IMR-90 (cell line): ENCODE results near the gene PARK7. TPM values are rescaled to one million over a fixed set of nuclear protein-coding genes. Genes with fewer than 3 reads are reported as not detected.

ENCODE experiments used
- ATAC-seq: fragments of 200-7000 bp; cut with Tn5 transposase; 2 replicates; pipeline ENCODE4 v1.9.1; 2020; ENCODE audit warnings: low read depth, mild to moderate bottlenecking, moderate library complexity
- BruUV-seq: library from RNA; stranded (reverse); fragments of 400-500 nt; replicated peaks from 2 replicates; lab custom pipeline; 2021; lab: Mats Ljungman, UMichigan
- CTCF ChIA-PET: fragments of 300-600 bp; formaldehyde crosslinking; extraction: SDS; loops from one replicate; lab custom pipeline; 2021; ENCODE audit warnings: antibody characterized with exemption; lab: Yijun Ruan, JAX
- POLR2A ChIA-PET: fragments of 300-600 bp; sonication (Branson Sonifier 250); formaldehyde crosslinking; loops from one replicate; lab custom pipeline; 2022; ENCODE audit warnings: antibody characterized with exemption; ENCODE audit not compliant: unreplicated experiment; lab: Charles Lee
- DNase-seq: peaks from one replicate; pipeline ENCODE4 v3.0.0; 2013
- H2AFZ ChIP-seq: replicated peaks from 2 replicates; pipeline ENCODE3; 2013; ENCODE audit warnings: low read length, mild to moderate bottlenecking; ENCODE audit not compliant: poor library complexity
- H2AK5ac ChIP-seq: 2 replicates; pipeline ENCODE4 v1.6.1; 2013; ENCODE audit warnings: low read depth, low read length, inconsistent platforms
- H2AK9ac ChIP-seq: replicated peaks from 2 replicates; pipeline ENCODE3; 2013; ENCODE audit warnings: mild to moderate bottlenecking, low read depth, low read length, moderate library complexity; ENCODE audit not compliant: poor library complexity
- H2BK120ac ChIP-seq: 2 replicates; pipeline ENCODE4 v1.6.1; 2013; ENCODE audit warnings: low read depth, low read length, inconsistent platforms
- H2BK15ac ChIP-seq: 3 replicates; pipeline ENCODE4 v1.6.1; 2013; ENCODE audit warnings: low read depth, low read length, inconsistent platforms
- H2BK20ac ChIP-seq: 2 replicates; pipeline ENCODE4 v1.6.1; 2013; ENCODE audit warnings: low read depth, mild to moderate bottlenecking, inconsistent platforms, low read length, moderate library complexity
- H2BK5ac ChIP-seq: 2 replicates; pipeline ENCODE4 v1.6.1; 2013; ENCODE audit warnings: mild to moderate bottlenecking, low read depth, low read length, inconsistent platforms; ENCODE audit not compliant: poor library complexity, severe bottlenecking
- H3K14ac ChIP-seq: replicated peaks from 2 replicates; pipeline ENCODE4 v1.6.1; 2013; ENCODE audit warnings: low read depth, low read length, inconsistent platforms
- H3K18ac ChIP-seq: 2 replicates; pipeline ENCODE4 v1.6.1; 2013; ENCODE audit warnings: low read depth, low read length, control low read depth
- H3K23ac ChIP-seq: 2 replicates; pipeline ENCODE4 v1.6.1; 2013; ENCODE audit warnings: low read depth, low read length, inconsistent platforms
- H3K27ac ChIP-seq: 2 replicates; pipeline ENCODE4 v1.5.1; 2013; ENCODE audit warnings: mild to moderate bottlenecking, control low read depth, low read length; ENCODE audit not compliant: insufficient read depth
- H3K27me3 ChIP-seq: 2 replicates; pipeline ENCODE4 v1.6.1; 2013; ENCODE audit warnings: low read length; ENCODE audit not compliant: control insufficient read depth, insufficient read depth
- H3K36me3 ChIP-seq: 2 replicates; pipeline ENCODE4 v1.6.1; 2013; ENCODE audit warnings: low read length, mixed read lengths; ENCODE audit not compliant: control insufficient read depth, insufficient read depth
- H3K4ac ChIP-seq: 2 replicates; pipeline ENCODE4 v1.6.1; 2013; ENCODE audit warnings: low read depth, low read length, inconsistent platforms
- H3K4me1 ChIP-seq: 2 replicates; pipeline ENCODE4 v1.6.1; 2013; ENCODE audit warnings: low read length, mixed read lengths; ENCODE audit not compliant: control insufficient read depth, insufficient read depth
- H3K4me2 ChIP-seq: 2 replicates; pipeline ENCODE4 v1.6.1; 2013; ENCODE audit warnings: low read depth, mild to moderate bottlenecking, control low read depth, low read length, moderate library complexity
- H3K4me3 ChIP-seq: 2 replicates; pipeline ENCODE4 v1.5.1; 2013; ENCODE audit warnings: low read depth, mild to moderate bottlenecking, control low read depth, low read length, moderate library complexity; ENCODE audit not compliant: insufficient read depth
- H3K56ac ChIP-seq: 2 replicates; pipeline ENCODE4 v1.6.1; 2013; ENCODE audit warnings: low read length, inconsistent platforms; ENCODE audit not compliant: insufficient read depth; ENCODE audit errors: extremely low read depth
- H3K79me1 ChIP-seq, 2 experiments: 2 replicates each; pipeline ENCODE4 v1.6.1; 2013; ENCODE audit warnings: low read length in 2 of 2, inconsistent platforms in 1 of 2, low read depth in 1 of 2
- H3K9ac ChIP-seq: 2 replicates; pipeline ENCODE4 v1.6.1; 2013; ENCODE audit warnings: low read depth, low read length, control low read depth
- H3K9me1 ChIP-seq: 2 replicates; pipeline ENCODE4 v1.6.1; 2013; ENCODE audit warnings: low read length, inconsistent platforms; ENCODE audit not compliant: insufficient read depth
- H3K9me3 ChIP-seq: 2 replicates; pipeline ENCODE4 v1.6.1; 2013; ENCODE audit warnings: low read length; ENCODE audit not compliant: control insufficient read depth, insufficient read depth
- H4K20me1 ChIP-seq: 2 replicates; pipeline ENCODE4 v1.6.1; 2013; ENCODE audit warnings: low read length, inconsistent platforms; ENCODE audit not compliant: insufficient read depth
- H4K5ac ChIP-seq: 2 replicates; pipeline ENCODE4 v1.6.1; 2013; ENCODE audit warnings: mild to moderate bottlenecking, low read depth, low read length, control low read depth
- H4K8ac ChIP-seq, 2 experiments: 2 replicates each; pipeline ENCODE4 v1.6.1; 2013; ENCODE audit warnings: low read depth in 2 of 2, low read length in 2 of 2, control low read depth in 1 of 2, inconsistent platforms in 1 of 2
- H4K91ac ChIP-seq: 2 replicates; pipeline ENCODE4 v1.6.1; 2013; ENCODE audit warnings: low read depth, low read length, inconsistent platforms; ENCODE audit not compliant: insufficient read depth
- BHLHE40 ChIP-seq: fragments of 150-350 bp; IDR thresholded peaks from 2 replicates; pipeline ENCODE4 v1.6.1; 2016; ENCODE audit warnings: mild to moderate bottlenecking, low read depth, low read length
- CEBPB ChIP-seq: IDR thresholded peaks from 2 replicates; pipeline ENCODE4 v1.6.1; 2012; ENCODE audit warnings: low read depth, low read length, improper control_type of control experiment
- CHD1 ChIP-seq: IDR thresholded peaks from 2 replicates; pipeline ENCODE4 v1.6.1; 2012; ENCODE audit warnings: low read depth, low read length, improper control_type of control experiment
- CTCF ChIP-seq: conservative IDR thresholded peaks from 2 replicates; pipeline ENCODE4 v1.5.1; 2012; ENCODE audit warnings: mild to moderate bottlenecking, low read depth, low read length, improper control_type of control experiment
- FOS ChIP-seq: fragments of 150-350 bp; IDR thresholded peaks from 2 replicates; pipeline ENCODE4 v1.6.1; 2016; ENCODE audit warnings: low read depth, low read length
- MXI1 ChIP-seq: IDR thresholded peaks from 2 replicates; pipeline ENCODE4 v1.6.1; 2012; ENCODE audit warnings: low read depth, mild to moderate bottlenecking, low read length, moderate library complexity, borderline replicate concordance
- NFE2L2 ChIP-seq: fragments of 150-350 bp; IDR thresholded peaks from 2 replicates; pipeline ENCODE4 v1.6.1; 2016; ENCODE audit warnings: low read depth, mild to moderate bottlenecking, low read length
- POLR2A ChIP-seq: IDR thresholded peaks from 2 replicates; pipeline ENCODE4 v1.6.1; 2012; ENCODE audit warnings: mild to moderate bottlenecking, low read depth, low read length
- RCOR1 ChIP-seq: IDR thresholded peaks from 2 replicates; pipeline ENCODE4 v1.6.1; 2012; ENCODE audit warnings: mild to moderate bottlenecking, low read length, improper control_type of control experiment; ENCODE audit not compliant: insufficient replicate concordance
- SMC3 ChIP-seq: fragments of 150-350 bp; IDR thresholded peaks from 2 replicates; pipeline ENCODE4 v1.6.1; 2016; ENCODE audit warnings: low read depth, mild to moderate bottlenecking, antibody characterized with exemption, low read length, moderate library complexity
- USF2 ChIP-seq: fragments of 150-350 bp; IDR thresholded peaks from 2 replicates; pipeline ENCODE4 v1.6.1; 2017; ENCODE audit warnings: mild to moderate bottlenecking, antibody characterized with exemption, low read length, low read depth
- WGBS, 2 experiments: methylation state at CpG; one replicate each; pipeline versions ENCODE4 v1.1.5 to v1.1.7; 2013; ENCODE audit warnings: missing lambda C conversion rate in 2 of 2; ENCODE audit not compliant: insufficient read length in 1 of 2; ENCODE audit errors: extremely low coverage in 2 of 2; 5-methylcytosine and 5-hydroxymethylcytosine counted together
- dilution Hi-C: fragments of 300-500 bp; cut with HindIII; formaldehyde crosslinking; loops from one replicate; pipeline ENCODE4 v1.14.3; 2018; ENCODE audit warnings: low sequenced_read_pairs; ENCODE audit not compliant: unreplicated experiment
- in situ Hi-C: fragments of 300-500 bp; cut with MboI; formaldehyde crosslinking; loops from 3 replicates; pipeline ENCODE4 v1.14.3; 2019; ENCODE audit warnings: low sequenced_read_pairs, inconsistent platforms, mixed read lengths
- intact Hi-C: fragments of 100-400 bp; cut with micrococcal nuclease; formaldehyde crosslinking; loops from 2 replicates; pipeline ENCODE4 v1.10.0; 2022
- polyA plus RNA-seq, 3 experiments: library from polyadenylated mRNA; depleted of rRNA; stranded (reverse); fragments of >200 nt; gene quantifications; 2 replicates each; pipeline ENCODE4 v1.2.3, GENCODE V29; 2012; ENCODE audit warnings: low replicate concordance in 1 of 3
- total RNA-seq: library from RNA; depleted of rRNA; stranded (reverse); fragments of >200 nt; gene quantifications from 2 replicates; pipeline ENCODE4 v1.2.3, GENCODE V29; 2012

The PARK7 gene
- total and polyA plus RNA-seq, 2 of the 4 experiments (the other 2 are of a cell fraction), result 207 to 357 TPM

GRCh38 chr1:7931446-7931812 lies 30.1 kb upstream of the PARK7 start:
- CTCF ChIA-PET, result no interaction called here
- H3K9me1 ChIP-seq, result no peaks in the 10 kb centered on the region; the same call in none of the 2 replicates

More at GRCh38 chr1:7931446-7931812, 30.1 kb upstream of the PARK7 start:
- ATAC-seq (no peak), DNase-seq (no peak)
- Histone ChIP-seq H2BK15ac (no peak overlapping the region), H2AK9ac (no peak overlapping the region), H3K27ac (no peak overlapping the region), H2BK5ac (no peak overlapping the region), H3K4ac (no peak overlapping the region), H4K5ac (no peak overlapping the region), H2AK5ac (no peak overlapping the region), H3K79me1 (no peaks in the 10 kb centered on the region), H2BK120ac (no peak overlapping the region), H2AFZ (no peak overlapping the region), H4K20me1 (no peaks in the 10 kb centered on the region), H4K91ac (no peak overlapping the region), H2BK20ac (no peak overlapping the region), H3K18ac (no peak overlapping the region), H3K9me3 (no peaks in the 10 kb centered on the region), H3K4me2 (no peak overlapping the region), H3K23ac (no peak overlapping the region), H3K9ac (no peak overlapping the region), H3K56ac (no peak overlapping the region), H3K4me1 (no peaks in the 10 kb centered on the region), H3K27me3 (peaks cover 26% of the 10 kb centered on the region), H3K14ac (no peak overlapping the region), H4K8ac (no peak overlapping the region), H3K4me3 (no peak overlapping the region), H3K36me3 (no peaks in the 10 kb centered on the region)
- BruUV-seq, result no TSS peak
- intact Hi-C loops (no loop called here), in situ Hi-C loops (no loop called here), dilution Hi-C loops (no loop called here)
- POLR2A ChIA-PET, result no interaction called here
- TF ChIP-seq POLR2A (no peak), CTCF (no peak), MXI1 (no peak), CEBPB (no peak), SMC3 (no peak), USF2 (no peak), FOS (no peak), BHLHE40 (no peak), NFE2L2 (no peak), RCOR1 (no peak), CHD1 (no peak)
- no CpG with 5 or more reads among the region's 2 CpGs for WGBS, 2 experiments
